WTC11 (cell line): ENCODE results near the gene C4orf50. TPM values are rescaled to one million over a fixed set of nuclear protein-coding genes. Genes with fewer than 3 reads are reported as not detected.

Source experiments
- ATAC-seq: fragments of 200-7000 bp; cut with Tn5 transposase; 2 replicates; pipeline ENCODE4 v1.10.0; 2021; ENCODE audit warnings: mild to moderate bottlenecking, moderate library complexity
- CTCF ChIA-PET: fragments of 300-600 bp; sonication (Branson Sonifier 250); formaldehyde crosslinking; loops from one replicate; lab custom pipeline; 2021; ENCODE audit warnings: antibody characterized with exemption; lab: Charles Lee
- POLR2A ChIA-PET: fragments of 350-600 bp; sonication (Branson Sonifier 250); formaldehyde crosslinking; loops from one replicate; lab custom pipeline; 2021; ENCODE audit warnings: antibody characterized with exemption; lab: Charles Lee
- DNase-seq: peaks from one replicate; pipeline ENCODE4 v3.0.0; 2021; ENCODE audit warnings: low spot score
- H3K27ac Mint-ChIP-seq: 2 replicates; pipeline ENCODE4 v1.8.0; 2021; ENCODE audit warnings: mixed read lengths
- H3K27me3 Mint-ChIP-seq: 2 replicates; pipeline ENCODE4 v1.8.0; 2021; ENCODE audit warnings: low read depth, mild to moderate bottlenecking, moderate library complexity, mixed read lengths
- H3K36me3 Mint-ChIP-seq: 2 replicates; pipeline ENCODE4 v1.8.0; 2021; ENCODE audit warnings: mixed read lengths
- H3K4me1 Mint-ChIP-seq: 2 replicates; pipeline ENCODE4 v1.8.0; 2022; ENCODE audit warnings: mixed read lengths
- H3K4me3 Mint-ChIP-seq: 2 replicates; pipeline ENCODE4 v1.8.0; 2021; ENCODE audit warnings: mild to moderate bottlenecking, moderate library complexity, mixed read lengths
- H3K9me3 Mint-ChIP-seq: 2 replicates; pipeline ENCODE4 v1.8.0; 2021; ENCODE audit warnings: mixed read lengths
- CREB1 ChIP-seq: sonication (generic); formaldehyde crosslinking; IDR thresholded peaks from 2 replicates; pipeline ENCODE4 v1.8.0; 2023; ENCODE audit warnings: mild to moderate bottlenecking, missing genetic modification reagents
- ELF4 ChIP-seq: sonication (generic); formaldehyde crosslinking; IDR thresholded peaks from 2 replicates; pipeline ENCODE4 v1.8.1; 2022; ENCODE audit warnings: low read depth, mild to moderate bottlenecking, moderate library complexity, missing genetic modification reagents
- EMX1 ChIP-seq: fragments of 250-450 bp; sonication (Bioruptor Pico); IDR thresholded peaks from 2 replicates; pipeline ENCODE4 v1.8.0; 2021; ENCODE audit warnings: mild to moderate bottlenecking
- GTF2I ChIP-seq: fragments of 250-450 bp; sonication (Bioruptor Pico); conservative IDR thresholded peaks from 2 replicates; pipeline ENCODE4 v1.4.0; 2021; ENCODE audit warnings: mild to moderate bottlenecking
- HMGA2 ChIP-seq: fragments of 250-450 bp; sonication (Bioruptor Pico); IDR thresholded peaks from 2 replicates; pipeline ENCODE4 v1.4.0; 2021; ENCODE audit warnings: mild to moderate bottlenecking, moderate library complexity
- MXD4 ChIP-seq: fragments of 250-450 bp; sonication (Bioruptor Pico); IDR thresholded peaks from 2 replicates; pipeline ENCODE4 v1.8.0; 2021; ENCODE audit warnings: mild to moderate bottlenecking, moderate library complexity, borderline replicate concordance
- TEAD1 ChIP-seq: sonication (generic); formaldehyde crosslinking; IDR thresholded peaks from 2 replicates; pipeline ENCODE4 v1.8.0; 2022; ENCODE audit warnings: mild to moderate bottlenecking, missing genetic modification reagents
- ZNF138 ChIP-seq: sonication (generic); formaldehyde crosslinking; conservative IDR thresholded peaks from 2 replicates; pipeline ENCODE4 v1.8.1; 2022; ENCODE audit warnings: mild to moderate bottlenecking, moderate library complexity, missing genetic modification reagents
- ZNF232 ChIP-seq: sonication (generic); formaldehyde crosslinking; IDR thresholded peaks from 2 replicates; pipeline ENCODE4 v1.8.0; 2022; ENCODE audit warnings: mild to moderate bottlenecking, missing genetic modification reagents
- ZNF317 ChIP-seq: sonication (generic); formaldehyde crosslinking; IDR thresholded peaks from 2 replicates; pipeline ENCODE4 v1.8.1; 2023; ENCODE audit warnings: low read depth, mild to moderate bottlenecking, moderate library complexity, missing genetic modification reagents, borderline replicate concordance
- total RNA-seq: library from RNA; stranded (reverse); gene quantifications from 3 replicates; pipeline ENCODE4 v1.2.3, GENCODE V29; 2021
- TF ChIP-seq, protein P1 (sequence below): sonication (generic); formaldehyde crosslinking; IDR thresholded peaks from 2 replicates; pipeline ENCODE4 v1.8.1; 2022; ENCODE audit warnings: low read depth, missing genetic modification reagents, borderline replicate concordance
- TF ChIP-seq, protein P2 (sequence below): sonication (generic); formaldehyde crosslinking; IDR thresholded peaks from 2 replicates; pipeline ENCODE4 v1.8.0; 2022; ENCODE audit warnings: mild to moderate bottlenecking, missing genetic modification reagents
- TF ChIP-seq, protein P3 (sequence below): sonication (generic); formaldehyde crosslinking; IDR thresholded peaks from 2 replicates; pipeline ENCODE4 v1.8.0; 2022; ENCODE audit warnings: missing genetic modification reagents
- TF ChIP-seq, protein P4 (sequence below): fragments of 250-450 bp; sonication (Bioruptor Pico); IDR thresholded peaks from 2 replicates; pipeline ENCODE4 v1.8.0; 2021; ENCODE audit warnings: mild to moderate bottlenecking
- TF ChIP-seq, protein P5 (sequence below): sonication (generic); formaldehyde crosslinking; IDR thresholded peaks from 2 replicates; pipeline ENCODE4 v1.8.0; 2022; ENCODE audit warnings: mild to moderate bottlenecking, missing genetic modification reagents
- TF ChIP-seq, protein P6 (sequence below): sonication (generic); formaldehyde crosslinking; IDR thresholded peaks from 2 replicates; pipeline ENCODE4 v1.8.1; 2023; ENCODE audit warnings: mild to moderate bottlenecking, missing genetic modification reagents, borderline replicate concordance

Gene C4orf50
- total RNA-seq, 1 experiment from 2014 or later: 0.17 TPM

DNA sequence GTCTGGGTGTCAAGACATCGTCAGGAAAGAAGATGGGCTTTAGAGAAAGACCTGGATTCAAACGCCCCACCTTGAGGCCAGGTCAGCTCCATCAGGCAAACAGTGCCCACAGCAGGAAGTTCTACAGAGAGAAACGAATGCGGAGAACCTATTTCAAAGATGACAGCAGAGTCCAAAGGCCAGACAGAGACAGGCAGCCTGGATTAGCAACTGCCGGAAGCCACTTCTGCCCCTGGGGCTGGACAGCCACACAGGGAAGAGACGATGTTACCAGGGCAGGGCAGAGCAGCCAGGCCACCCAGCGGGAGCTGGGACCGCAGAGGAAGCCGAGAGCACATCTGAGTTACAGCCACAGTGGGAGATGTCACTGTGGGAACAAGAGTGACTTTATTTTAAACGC lies 1.2 kb downstream of the C4orf50 start:
- no peaks in the 10 kb centered on the region; the same call in 1 of the 2 replicates for H3K27me3 Mint-ChIP-seq
- no peak for DNase-seq
- no peak for ATAC-seq
- H3K36me3 Mint-ChIP-seq: no peaks in the 10 kb centered on the region
- ChIA-PET CTCF (no interaction called here), POLR2A (no interaction called here)
- no peak overlapping the region for H3K4me3 Mint-ChIP-seq
- TF ChIP-seq, protein P1, sequence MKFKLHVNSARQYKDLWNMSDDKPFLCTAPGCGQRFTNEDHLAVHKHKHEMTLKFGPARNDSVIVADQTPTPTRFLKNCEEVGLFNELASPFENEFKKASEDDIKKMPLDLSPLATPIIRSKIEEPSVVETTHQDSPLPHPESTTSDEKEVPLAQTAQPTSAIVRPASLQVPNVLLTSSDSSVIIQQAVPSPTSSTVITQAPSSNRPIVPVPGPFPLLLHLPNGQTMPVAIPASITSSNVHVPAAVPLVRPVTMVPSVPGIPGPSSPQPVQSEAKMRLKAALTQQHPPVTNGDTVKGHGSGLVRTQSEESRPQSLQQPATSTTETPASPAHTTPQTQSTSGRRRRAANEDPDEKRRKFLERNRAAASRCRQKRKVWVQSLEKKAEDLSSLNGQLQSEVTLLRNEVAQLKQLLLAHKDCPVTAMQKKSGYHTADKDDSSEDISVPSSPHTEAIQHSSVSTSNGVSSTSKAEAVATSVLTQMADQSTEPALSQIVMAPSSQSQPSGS: no peak
- no peak for TF ChIP-seq GTF2I
- no peak overlapping the region for H3K27ac Mint-ChIP-seq
- peaks cover 14% of the 10 kb centered on the region for H3K4me1 Mint-ChIP-seq
- no peaks in the 10 kb centered on the region for H3K9me3 Mint-ChIP-seq

DNA sequence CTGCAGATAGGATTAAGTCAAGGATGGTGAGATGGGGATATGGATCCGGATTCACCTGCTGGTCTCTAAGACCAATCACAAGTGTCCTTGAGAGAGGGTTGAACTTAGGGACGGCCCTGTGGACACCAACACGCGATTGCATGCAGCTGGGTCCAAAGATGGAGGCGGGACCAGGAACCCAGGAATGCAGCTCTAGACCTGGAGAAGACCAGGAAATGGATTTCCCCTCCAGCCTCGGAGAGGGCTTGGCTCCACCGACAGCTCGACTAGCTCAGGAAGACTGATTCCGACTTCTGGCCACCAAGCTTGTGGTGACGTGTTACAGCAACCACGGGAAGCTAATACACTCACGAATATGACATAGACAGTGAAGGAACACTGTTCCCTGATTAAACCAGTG lies 4.7 kb downstream of the C4orf50 start:
- Mint-ChIP-seq H3K27me3 (peaks cover 14% of the 10 kb centered on the region), H3K9me3 (no peaks in the 10 kb centered on the region), H3K27ac (no peak overlapping the region), H3K4me1 (peaks cover 12% of the 10 kb centered on the region), H3K4me3 (no peak overlapping the region), H3K36me3 (no peaks in the 10 kb centered on the region)
- peak; percentile 65; the same call in 1 of the 2 replicates for TF ChIP-seq ZNF317 (CRISPR knock-in tag)
- TF ChIP-seq, protein P2, sequence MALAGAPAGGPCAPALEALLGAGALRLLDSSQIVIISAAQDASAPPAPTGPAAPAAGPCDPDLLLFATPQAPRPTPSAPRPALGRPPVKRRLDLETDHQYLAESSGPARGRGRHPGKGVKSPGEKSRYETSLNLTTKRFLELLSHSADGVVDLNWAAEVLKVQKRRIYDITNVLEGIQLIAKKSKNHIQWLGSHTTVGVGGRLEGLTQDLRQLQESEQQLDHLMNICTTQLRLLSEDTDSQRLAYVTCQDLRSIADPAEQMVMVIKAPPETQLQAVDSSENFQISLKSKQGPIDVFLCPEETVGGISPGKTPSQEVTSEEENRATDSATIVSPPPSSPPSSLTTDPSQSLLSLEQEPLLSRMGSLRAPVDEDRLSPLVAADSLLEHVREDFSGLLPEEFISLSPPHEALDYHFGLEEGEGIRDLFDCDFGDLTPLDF (CRISPR knock-in tag): no peak
- TF ChIP-seq, protein P3, sequence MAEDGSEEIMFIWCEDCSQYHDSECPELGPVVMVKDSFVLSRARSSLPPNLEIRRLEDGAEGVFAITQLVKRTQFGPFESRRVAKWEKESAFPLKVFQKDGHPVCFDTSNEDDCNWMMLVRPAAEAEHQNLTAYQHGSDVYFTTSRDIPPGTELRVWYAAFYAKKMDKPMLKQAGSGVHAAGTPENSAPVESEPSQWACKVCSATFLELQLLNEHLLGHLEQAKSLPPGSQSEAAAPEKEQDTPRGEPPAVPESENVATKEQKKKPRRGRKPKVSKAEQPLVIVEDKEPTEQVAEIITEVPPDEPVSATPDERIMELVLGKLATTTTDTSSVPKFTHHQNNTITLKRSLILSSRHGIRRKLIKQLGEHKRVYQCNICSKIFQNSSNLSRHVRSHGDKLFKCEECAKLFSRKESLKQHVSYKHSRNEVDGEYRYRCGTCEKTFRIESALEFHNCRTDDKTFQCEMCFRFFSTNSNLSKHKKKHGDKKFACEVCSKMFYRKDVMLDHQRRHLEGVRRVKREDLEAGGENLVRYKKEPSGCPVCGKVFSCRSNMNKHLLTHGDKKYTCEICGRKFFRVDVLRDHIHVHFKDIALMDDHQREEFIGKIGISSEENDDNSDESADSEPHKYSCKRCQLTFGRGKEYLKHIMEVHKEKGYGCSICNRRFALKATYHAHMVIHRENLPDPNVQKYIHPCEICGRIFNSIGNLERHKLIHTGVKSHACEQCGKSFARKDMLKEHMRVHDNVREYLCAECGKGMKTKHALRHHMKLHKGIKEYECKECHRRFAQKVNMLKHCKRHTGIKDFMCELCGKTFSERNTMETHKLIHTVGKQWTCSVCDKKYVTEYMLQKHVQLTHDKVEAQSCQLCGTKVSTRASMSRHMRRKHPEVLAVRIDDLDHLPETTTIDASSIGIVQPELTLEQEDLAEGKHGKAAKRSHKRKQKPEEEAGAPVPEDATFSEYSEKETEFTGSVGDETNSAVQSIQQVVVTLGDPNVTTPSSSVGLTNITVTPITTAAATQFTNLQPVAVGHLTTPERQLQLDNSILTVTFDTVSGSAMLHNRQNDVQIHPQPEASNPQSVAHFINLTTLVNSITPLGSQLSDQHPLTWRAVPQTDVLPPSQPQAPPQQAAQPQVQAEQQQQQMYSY: peak; percentile 54
- no peak for TF ChIP-seq ZNF232 (CRISPR knock-in tag)
- TF ChIP-seq, protein P4, sequence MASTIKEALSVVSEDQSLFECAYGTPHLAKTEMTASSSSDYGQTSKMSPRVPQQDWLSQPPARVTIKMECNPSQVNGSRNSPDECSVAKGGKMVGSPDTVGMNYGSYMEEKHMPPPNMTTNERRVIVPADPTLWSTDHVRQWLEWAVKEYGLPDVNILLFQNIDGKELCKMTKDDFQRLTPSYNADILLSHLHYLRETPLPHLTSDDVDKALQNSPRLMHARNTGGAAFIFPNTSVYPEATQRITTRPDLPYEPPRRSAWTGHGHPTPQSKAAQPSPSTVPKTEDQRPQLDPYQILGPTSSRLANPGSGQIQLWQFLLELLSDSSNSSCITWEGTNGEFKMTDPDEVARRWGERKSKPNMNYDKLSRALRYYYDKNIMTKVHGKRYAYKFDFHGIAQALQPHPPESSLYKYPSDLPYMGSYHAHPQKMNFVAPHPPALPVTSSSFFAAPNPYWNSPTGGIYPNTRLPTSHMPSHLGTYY (CRISPR knock-in tag): no peak
- ChIA-PET CTCF (interaction anchor here (0.7 to 1.7 kb wide), 4 partner anchors 15 to 317 kb away, joined by 3 to 7 read pairs (median 4); no protein-coding TSS in a partner anchor), POLR2A (no interaction called here)
- DNase-seq (no peak), ATAC-seq (no peak)

DNA sequence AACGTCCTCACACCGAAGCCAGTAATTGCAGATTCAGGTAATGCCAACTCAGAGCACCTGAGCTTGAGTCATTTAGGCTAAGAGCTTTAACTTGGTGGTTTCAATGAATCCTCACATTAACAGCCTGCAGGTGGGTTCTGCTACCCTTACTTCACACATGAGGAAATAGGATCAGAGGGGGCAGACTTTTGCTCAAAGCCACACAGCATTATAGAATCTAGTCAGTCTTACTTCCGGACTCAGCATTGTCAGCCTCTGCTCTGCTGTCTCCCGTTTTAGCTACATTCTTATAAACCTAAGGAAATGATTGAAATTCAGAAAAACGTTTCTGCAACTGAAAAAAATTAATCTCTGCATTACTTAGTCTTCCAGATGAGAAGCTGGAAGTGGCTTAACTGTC lies 6.0 kb downstream of the C4orf50 start:
- Mint-ChIP-seq H3K27ac (no peak overlapping the region), H3K36me3 (no peaks in the 10 kb centered on the region), H3K9me3 (no peaks in the 10 kb centered on the region), H3K4me3 (no peak overlapping the region), H3K4me1 (peaks cover 14% of the 10 kb centered on the region), H3K27me3 (peaks cover 24% of the 10 kb centered on the region)
- ChIA-PET CTCF (interaction anchor here (1.0 to 2.4 kb wide), 7 partner anchors 8 to 320 kb away, joined by 3 to 24 read pairs (median 5); no protein-coding TSS in a partner anchor), POLR2A (no interaction called here)
- ATAC-seq (no peak), DNase-seq (no peak)
- TF ChIP-seq HMGA2 (CRISPR knock-in tag): no peak
- TF ChIP-seq, protein P5, sequence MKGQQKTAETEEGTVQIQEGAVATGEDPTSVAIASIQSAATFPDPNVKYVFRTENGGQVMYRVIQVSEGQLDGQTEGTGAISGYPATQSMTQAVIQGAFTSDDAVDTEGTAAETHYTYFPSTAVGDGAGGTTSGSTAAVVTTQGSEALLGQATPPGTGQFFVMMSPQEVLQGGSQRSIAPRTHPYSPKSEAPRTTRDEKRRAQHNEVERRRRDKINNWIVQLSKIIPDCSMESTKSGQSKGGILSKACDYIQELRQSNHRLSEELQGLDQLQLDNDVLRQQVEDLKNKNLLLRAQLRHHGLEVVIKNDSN (CRISPR knock-in tag): no peak
- no peak for TF ChIP-seq ZNF138 (CRISPR knock-in tag)
- TF ChIP-seq TEAD1 (CRISPR knock-in tag): no peak
- TF ChIP-seq EMX1 (CRISPR knock-in tag): no peak
- TF ChIP-seq, protein P3: no peak
- TF ChIP-seq ELF4 (CRISPR knock-in tag): no peak
- no peak for TF ChIP-seq MXD4
- TF ChIP-seq CREB1: no peak
- TF ChIP-seq, protein P6, sequence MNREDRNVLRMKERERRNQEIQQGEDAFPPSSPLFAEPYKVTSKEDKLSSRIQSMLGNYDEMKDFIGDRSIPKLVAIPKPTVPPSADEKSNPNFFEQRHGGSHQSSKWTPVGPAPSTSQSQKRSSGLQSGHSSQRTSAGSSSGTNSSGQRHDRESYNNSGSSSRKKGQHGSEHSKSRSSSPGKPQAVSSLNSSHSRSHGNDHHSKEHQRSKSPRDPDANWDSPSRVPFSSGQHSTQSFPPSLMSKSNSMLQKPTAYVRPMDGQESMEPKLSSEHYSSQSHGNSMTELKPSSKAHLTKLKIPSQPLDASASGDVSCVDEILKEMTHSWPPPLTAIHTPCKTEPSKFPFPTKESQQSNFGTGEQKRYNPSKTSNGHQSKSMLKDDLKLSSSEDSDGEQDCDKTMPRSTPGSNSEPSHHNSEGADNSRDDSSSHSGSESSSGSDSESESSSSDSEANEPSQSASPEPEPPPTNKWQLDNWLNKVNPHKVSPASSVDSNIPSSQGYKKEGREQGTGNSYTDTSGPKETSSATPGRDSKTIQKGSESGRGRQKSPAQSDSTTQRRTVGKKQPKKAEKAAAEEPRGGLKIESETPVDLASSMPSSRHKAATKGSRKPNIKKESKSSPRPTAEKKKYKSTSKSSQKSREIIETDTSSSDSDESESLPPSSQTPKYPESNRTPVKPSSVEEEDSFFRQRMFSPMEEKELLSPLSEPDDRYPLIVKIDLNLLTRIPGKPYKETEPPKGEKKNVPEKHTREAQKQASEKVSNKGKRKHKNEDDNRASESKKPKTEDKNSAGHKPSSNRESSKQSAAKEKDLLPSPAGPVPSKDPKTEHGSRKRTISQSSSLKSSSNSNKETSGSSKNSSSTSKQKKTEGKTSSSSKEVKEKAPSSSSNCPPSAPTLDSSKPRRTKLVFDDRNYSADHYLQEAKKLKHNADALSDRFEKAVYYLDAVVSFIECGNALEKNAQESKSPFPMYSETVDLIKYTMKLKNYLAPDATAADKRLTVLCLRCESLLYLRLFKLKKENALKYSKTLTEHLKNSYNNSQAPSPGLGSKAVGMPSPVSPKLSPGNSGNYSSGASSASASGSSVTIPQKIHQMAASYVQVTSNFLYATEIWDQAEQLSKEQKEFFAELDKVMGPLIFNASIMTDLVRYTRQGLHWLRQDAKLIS: no peak
